Left ventricle myocardium inferior (tissue), 1 donor: ENCODE data around the gene RAB33A. TPM values are rescaled to one million over a fixed set of nuclear protein-coding genes. Genes with fewer than 3 reads are reported as not detected.

Experiments used
- DNase-seq: peaks from one replicate; pipeline ENCODE4 v3.0.0-alpha.2; 2020
- H3K27ac ChIP-seq: fragments of 200-600 bp; replicated peaks from 2 replicates; pipeline ENCODE4 v1.8.0; 2021
- H3K27me3 ChIP-seq: fragments of 200-600 bp; 2 replicates; pipeline ENCODE4 v1.8.0; 2021; ENCODE audit warnings: low read depth
- H3K36me3 ChIP-seq: fragments of 200-600 bp; 2 replicates; pipeline ENCODE4 v1.8.0; 2021
- H3K4me1 ChIP-seq: fragments of 200-600 bp; 2 replicates; pipeline ENCODE4 v1.8.0; 2021
- H3K4me3 ChIP-seq: fragments of 200-600 bp; 2 replicates; pipeline ENCODE4 v1.8.0; 2021; ENCODE audit warnings: mild to moderate bottlenecking, moderate library complexity
- H3K9me3 ChIP-seq: fragments of 200-600 bp; replicated peaks from 2 replicates; pipeline ENCODE4 v1.8.0; 2021
- intact Hi-C: fragments of 100-400 bp; cut with micrococcal nuclease; formaldehyde crosslinking; loops from one replicate; pipeline ENCODE4 v1.11.0; 2022
- long read RNA-seq: library from polyadenylated mRNA; unstranded; transcript quantifications from one replicate; pipeline ENCODE4 v2.0.0, GENCODE V29; 2021
- total RNA-seq: library from RNA; stranded (reverse); fragmentation: NEBNext Ultra II Directional; extraction: Animal tissue kit (Norgen Biotek cat#: 25700); gene quantifications from one replicate; pipeline ENCODE4 v1.2.1, GENCODE V29; 2021
- TF ChIP-seq, protein P1 (sequence below): fragments of 200-600 bp; IDR thresholded peaks from 2 replicates; pipeline ENCODE4 v1.8.0; 2021; ENCODE audit warnings: antibody characterized with exemption, mild to moderate bottlenecking, borderline replicate concordance
- donor health status: DM: no; HTN: yes; CAD: no; lungs with severe emphysema.

Gene RAB33A
- 0.41 TPM for total RNA-seq
- long read RNA-seq, partial matches to known transcripts: 0 of 1 reads
- long read RNA-seq, other reads (novel, unspliced or antisense): 0 of 1 reads

DNA sequence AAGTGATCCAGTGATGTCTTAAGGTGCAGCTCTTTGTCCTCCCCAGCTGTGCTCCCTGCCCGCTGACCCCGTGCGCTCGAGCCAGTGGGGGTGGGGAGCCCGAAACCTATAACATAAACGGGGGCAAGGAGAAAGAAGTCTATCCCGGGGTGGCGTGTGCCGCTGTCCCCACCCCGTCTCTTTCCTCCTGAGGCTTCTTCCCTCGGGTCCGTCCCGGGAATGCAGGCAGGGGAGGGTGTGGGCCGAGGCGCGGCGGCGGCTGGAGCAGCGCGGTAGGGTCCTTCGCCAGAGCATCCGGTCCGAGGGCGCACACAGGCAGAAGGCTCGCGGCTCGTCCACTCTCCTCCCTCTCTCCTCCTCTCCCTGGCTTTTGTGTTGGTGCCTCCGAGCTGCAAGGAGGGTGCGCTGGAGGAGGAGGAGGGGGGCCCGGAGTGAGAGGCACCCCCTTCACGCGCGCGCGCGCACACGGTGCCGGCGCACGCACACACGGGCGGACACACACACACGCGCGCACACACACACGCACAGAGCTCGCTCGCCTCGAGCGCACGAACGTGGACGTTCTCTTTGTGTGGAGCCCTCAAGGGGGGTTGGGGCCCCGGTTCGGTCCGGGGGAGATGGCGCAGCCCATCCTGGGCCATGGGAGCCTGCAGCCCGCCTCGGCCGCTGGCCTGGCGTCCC is at the start of gene RAB33A:
TSS of gene RAB33A (plus strand) at position 517 of the 681 bp plus-strand sequence. CDS start at position 618, 101 bp downstream.
- intact Hi-C loops: no loop called here
- Histone ChIP-seq H3K4me3 (peak within 1 kb of the TSS; percentile 69), H3K4me1 (peaks cover 38% of the 10 kb centered on the region), H3K36me3 (no peaks in the 10 kb centered on the region), H3K27ac (peak within 1 kb of the TSS; percentile 76), H3K9me3 (no peaks in the 10 kb centered on the region), H3K27me3 (no peaks in the 10 kb centered on the region)
- TF ChIP-seq, protein P1, sequence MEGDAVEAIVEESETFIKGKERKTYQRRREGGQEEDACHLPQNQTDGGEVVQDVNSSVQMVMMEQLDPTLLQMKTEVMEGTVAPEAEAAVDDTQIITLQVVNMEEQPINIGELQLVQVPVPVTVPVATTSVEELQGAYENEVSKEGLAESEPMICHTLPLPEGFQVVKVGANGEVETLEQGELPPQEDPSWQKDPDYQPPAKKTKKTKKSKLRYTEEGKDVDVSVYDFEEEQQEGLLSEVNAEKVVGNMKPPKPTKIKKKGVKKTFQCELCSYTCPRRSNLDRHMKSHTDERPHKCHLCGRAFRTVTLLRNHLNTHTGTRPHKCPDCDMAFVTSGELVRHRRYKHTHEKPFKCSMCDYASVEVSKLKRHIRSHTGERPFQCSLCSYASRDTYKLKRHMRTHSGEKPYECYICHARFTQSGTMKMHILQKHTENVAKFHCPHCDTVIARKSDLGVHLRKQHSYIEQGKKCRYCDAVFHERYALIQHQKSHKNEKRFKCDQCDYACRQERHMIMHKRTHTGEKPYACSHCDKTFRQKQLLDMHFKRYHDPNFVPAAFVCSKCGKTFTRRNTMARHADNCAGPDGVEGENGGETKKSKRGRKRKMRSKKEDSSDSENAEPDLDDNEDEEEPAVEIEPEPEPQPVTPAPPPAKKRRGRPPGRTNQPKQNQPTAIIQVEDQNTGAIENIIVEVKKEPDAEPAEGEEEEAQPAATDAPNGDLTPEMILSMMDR: no peak
- peak; percentile 18 for DNase-seq

DNA sequence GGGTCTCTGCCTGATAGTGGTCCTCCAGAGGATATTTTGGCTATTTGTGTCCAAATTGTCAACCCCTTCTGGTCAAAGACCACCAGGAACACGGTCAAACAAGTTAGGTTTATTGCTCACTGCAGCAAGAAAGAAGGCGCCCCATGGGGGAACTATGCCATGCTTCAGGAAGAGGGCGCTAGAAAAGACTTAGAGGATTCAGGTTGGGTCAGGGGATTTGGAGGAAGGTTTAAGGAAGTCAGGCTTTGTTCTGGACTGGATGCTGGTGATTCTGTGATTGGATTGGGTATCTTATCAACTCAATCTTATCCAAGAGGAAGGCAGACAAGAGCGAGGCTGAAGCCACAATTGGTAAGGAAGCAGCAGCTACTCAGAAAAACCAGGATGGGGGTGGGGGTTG is 47.2 kb upstream of the RAB33A start:
- peaks cover 32% of the 10 kb centered on the region for H3K4me1 ChIP-seq
- no peak for DNase-seq
- no peak overlapping the region for H3K4me3 ChIP-seq
- H3K27ac ChIP-seq: peak overlapping the region; percentile 79
- TF ChIP-seq, protein P1: no peak
- H3K27me3 ChIP-seq: no peaks in the 10 kb centered on the region
- intact Hi-C loops: loop anchor here (5.0 kb wide), 1 partner anchor 47 kb away; no protein-coding TSS in a partner anchor
- H3K9me3 ChIP-seq: no peaks in the 10 kb centered on the region
- peaks cover 12% of the 10 kb centered on the region for H3K36me3 ChIP-seq

DNA sequence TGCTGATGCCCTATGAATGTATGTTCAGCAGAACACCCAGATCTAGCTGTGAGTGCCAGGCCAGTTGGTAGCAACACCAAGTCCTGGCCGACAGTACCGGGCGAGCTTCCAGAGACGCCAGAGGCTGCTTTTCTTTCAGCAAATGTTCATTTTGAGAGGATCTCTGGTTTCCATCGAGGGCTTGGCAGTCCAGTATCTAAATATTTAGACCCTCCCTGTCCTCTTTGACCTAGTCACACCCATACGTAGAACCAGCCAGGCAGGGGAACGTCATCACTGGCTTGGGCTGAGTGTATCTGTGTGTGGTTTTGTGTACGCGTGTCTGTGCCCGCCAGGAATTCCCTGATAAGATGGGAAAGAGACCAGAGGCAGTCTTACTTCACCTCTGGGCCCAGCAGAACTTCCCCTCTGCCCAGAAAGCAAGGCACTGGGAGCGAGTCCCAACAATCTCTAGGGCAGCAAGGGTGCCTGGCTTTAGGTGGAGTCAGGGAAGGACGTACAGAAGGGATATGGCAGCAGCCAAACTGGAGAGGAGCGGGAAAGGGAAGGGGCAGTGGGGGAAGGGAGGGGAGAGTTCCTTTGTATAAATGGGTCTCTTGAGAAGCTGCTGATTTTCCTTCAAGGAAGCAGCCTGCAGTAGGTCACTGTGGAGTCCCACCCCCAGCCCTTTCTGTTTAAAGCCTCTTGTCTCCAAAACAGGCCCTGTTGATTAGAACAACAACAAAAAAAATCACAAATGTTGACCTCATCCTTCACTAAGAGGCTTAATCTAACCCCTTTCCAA is 46.5 kb upstream of the RAB33A start:
- H3K27ac ChIP-seq: peak overlapping the region; percentile 79
- peak; percentile 42 for DNase-seq
- peaks cover 17% of the 10 kb centered on the region for H3K36me3 ChIP-seq
- H3K4me1 ChIP-seq: peaks cover 25% of the 10 kb centered on the region
- intact Hi-C loops: no loop called here
- H3K4me3 ChIP-seq: peak overlapping the region; percentile 9
- no peaks in the 10 kb centered on the region for H3K9me3 ChIP-seq
- H3K27me3 ChIP-seq: no peaks in the 10 kb centered on the region
- TF ChIP-seq, protein P1: no peak

DNA sequence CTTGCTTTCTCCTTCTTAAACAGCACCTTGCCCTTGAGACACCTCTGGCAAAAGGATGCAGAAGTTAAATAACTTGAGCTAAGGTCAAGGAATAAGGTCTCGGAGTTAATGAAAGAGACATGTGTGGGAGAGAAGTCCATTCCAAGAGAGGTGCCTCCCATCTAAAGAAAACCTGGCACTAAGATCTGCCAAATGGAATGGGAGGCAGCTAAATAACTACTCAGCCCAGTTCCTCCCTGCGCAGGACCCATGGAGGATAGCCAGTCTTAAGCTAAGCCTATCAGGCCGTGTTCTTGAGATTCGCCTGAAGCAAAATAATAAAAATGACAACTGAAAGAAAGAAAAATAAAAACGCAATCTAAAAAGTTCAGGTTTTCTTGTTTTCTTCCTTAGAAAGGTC is 40.8 kb upstream of the RAB33A start:
- H3K4me3 ChIP-seq: no peak overlapping the region
- H3K4me1 ChIP-seq: peaks cover 9% of the 10 kb centered on the region
- intact Hi-C loops: no loop called here
- DNase-seq: no peak
- no peak overlapping the region for H3K27ac ChIP-seq
- H3K27me3 ChIP-seq: no peaks in the 10 kb centered on the region
- H3K9me3 ChIP-seq: no peaks in the 10 kb centered on the region
- peaks cover 63% of the 10 kb centered on the region for H3K36me3 ChIP-seq
- TF ChIP-seq, protein P1: no peak

DNA sequence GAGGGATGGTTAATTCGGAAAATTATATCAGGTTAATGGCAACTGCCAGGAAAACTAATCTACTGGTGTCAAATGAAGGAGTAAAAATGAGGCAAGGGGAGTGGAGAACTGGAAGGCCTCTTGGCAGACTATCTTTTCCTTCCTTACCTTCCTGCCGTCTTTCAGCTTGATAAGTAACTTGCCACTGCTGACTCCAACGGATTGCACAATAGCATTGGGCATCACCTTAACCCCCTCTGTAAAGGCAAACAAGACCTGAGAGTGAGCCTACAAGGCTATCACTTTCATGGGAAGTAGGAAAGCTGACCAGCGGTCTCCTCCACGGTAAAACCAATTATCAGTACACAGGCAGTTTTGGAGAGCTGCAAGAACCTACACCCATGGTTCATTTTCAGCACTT is 35.3 kb upstream of the RAB33A start:
- no peaks in the 10 kb centered on the region for H3K9me3 ChIP-seq
- H3K36me3 ChIP-seq: peaks cover 59% of the 10 kb centered on the region
- DNase-seq: no peak
- H3K27ac ChIP-seq: no peak overlapping the region
- no peaks in the 10 kb centered on the region for H3K4me1 ChIP-seq
- no peaks in the 10 kb centered on the region for H3K27me3 ChIP-seq
- no peak overlapping the region for H3K4me3 ChIP-seq
- intact Hi-C loops: no loop called here
- TF ChIP-seq, protein P1: no peak
